ENCODE data around the gene ATP2A3. TPM values are rescaled to one million over a fixed set of nuclear protein-coding genes. Genes with fewer than 3 reads are reported as not detected.
A peak's percentile ranks its signal among the peaks of the same experiment; 100 is the strongest.

The ATP2A3 gene
- total RNA-seq, 1 donor from 2014 or later, result 7.7 TPM

GRCh38 chr17:3946711-3947235 lies 17.5 kb downstream of the ATP2A3 start:
- ATAC-seq, result no peak
- intact Hi-C loops (cut with DNase I), result no loop called here

GRCh38 chr17:3944485-3945388 lies 19.5 kb downstream of the ATP2A3 start:
- DNase-seq (ENCODE audit: missing footprints), result no peak
- intact Hi-C loops (cut with DNase I), result no loop called here
- peak; percentile 93 for ATAC-seq

More at GRCh38 chr17:3946711-3947235, 17.5 kb downstream of the ATP2A3 start:
- no peak for DNase-seq (ENCODE audit: missing footprints)

DNA sequence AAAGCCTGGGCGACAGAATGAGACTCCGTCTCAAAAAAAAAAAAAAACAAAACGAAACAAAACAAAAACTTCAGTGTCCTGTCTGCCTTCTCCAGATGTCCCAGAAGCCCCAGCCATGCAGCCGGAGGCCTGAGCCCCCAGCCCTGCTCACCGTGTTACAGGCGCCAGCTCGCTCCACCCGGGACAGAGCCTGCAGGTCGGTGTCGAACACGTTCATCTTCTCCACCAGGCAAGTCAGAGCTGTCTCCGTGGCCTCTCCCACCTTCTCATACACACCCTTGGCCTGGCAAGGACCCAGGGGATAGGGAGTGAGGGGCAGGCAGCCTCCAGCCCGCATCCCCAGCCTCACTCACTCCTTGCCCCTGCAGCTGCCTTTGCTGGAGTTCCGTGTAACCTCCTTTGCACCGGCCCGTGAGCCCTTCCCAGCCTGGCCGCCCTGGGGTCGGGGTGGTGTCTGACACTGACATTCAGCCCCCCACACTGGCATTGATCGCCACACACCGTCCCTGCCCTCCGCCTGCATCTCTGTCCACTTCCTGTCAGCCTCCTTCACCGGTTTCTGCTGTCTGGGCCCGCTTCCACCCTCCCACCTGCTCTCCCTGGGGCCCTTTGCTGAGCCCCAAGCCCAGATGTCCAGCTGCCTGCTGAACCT lies 20.9 kb downstream of the ATP2A3 start:
- ATAC-seq (no peak), DNase-seq (ENCODE audit: missing footprints) (no peak)
- intact Hi-C loops (cut with DNase I), result no loop called here

DNA sequence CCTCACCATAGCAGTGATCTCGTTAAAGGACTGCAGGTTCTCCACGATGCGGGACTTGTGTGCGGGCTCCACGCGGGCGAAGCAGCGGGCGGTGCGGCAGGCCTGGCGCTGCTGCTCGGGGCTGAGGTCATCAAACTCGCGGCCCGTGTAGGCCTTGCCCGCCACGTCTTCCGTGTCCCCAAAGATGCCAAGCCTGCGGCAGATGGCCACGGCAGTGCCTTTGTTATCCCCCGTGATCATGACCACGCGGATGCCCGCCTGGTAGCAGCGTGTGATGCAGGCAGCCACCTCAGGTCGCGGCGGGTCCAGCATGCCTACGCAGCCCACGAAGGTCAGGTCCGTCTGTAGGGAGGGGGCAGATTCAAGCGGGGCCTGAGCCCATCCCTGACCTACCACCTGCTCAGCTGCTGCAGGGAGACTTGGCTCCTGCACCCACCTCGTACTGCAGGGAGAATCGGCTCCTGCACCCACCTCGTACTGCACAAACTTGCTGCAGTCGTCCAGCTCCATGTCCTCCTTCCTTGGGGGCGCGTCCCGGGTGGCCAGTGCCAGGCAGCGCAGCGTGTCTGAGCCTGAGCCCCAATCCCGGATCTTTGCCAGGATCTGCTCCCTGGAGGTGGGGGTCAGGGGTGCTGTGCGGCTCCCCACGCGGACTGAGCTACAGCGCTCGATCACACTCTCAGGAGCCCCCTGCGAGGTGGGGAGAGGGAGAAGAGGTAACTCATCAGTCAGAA lies 23.1 kb downstream of the ATP2A3 start:
- DNase-seq (ENCODE audit: missing footprints) (no peak), ATAC-seq (no peak)
- intact Hi-C loops (cut with DNase I), result no loop called here

DNA sequence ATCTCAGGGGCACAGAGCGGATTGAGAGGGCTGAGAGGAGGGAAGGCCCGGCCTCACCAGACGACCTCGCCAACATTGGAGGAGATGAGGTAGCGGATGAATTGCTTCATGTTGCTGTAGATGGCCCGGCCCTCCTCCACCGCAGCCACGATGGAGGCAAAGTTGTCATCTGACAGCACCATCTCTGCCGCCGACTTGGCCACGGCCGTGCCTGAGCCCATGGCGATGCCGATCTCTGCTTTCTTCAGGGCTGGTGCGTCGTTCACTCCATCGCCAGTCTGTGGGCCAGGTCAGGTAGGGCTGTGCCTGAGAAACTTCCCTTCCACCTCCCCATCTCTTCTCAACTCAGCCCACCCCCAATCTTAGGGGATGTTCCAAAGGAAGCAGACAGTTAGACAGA lies 26.9 kb downstream of the ATP2A3 start:
- intact Hi-C loops (cut with DNase I), result no loop called here
- no peak for DNase-seq (ENCODE audit: missing footprints)

GRCh38 chr17:3935825-3936355 lies 28.3 kb downstream of the ATP2A3 start:
- DNase-seq (ENCODE audit: missing footprints) (peak; percentile 62), ATAC-seq (no peak)
- intact Hi-C loops (cut with DNase I), result loop anchor here (1.0 kb wide), 1 partner anchor 68 kb away; no protein-coding TSS in a partner anchor

More for the DNA sequence above, 26.9 kb downstream of the ATP2A3 start:
- no peak for ATAC-seq

GRCh38 chr17:3935140-3935542 lies 29.1 kb downstream of the ATP2A3 start:
- intact Hi-C loops (cut with DNase I), result loop anchor here (1.0 kb wide), 1 partner anchor 69 kb away; no protein-coding TSS in a partner anchor
- peak; percentile 71 for DNase-seq (ENCODE audit: missing footprints)

DNA sequence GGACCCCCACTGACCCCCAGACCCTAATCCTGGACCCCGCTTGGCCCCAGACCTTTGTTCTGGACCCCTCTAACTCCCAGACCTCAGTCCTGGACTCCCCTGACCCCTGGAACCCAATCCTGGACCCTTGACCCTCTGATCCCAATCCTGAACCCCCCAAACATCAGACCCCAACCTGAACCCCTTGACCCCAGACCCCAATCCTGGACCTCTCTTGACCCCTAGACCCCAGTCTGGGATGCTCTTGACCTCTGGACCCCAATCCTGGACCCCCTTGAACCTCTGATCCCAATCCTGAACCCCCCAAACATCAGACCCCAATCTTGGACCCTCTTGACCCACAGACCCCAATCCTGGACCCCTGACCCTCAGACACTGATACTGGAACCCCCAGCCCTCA lies 34.5 kb downstream of the ATP2A3 start:
- DNase-seq (ENCODE audit: missing footprints), result no peak
- intact Hi-C loops (cut with DNase I), result no loop called here
- no peak for ATAC-seq

More at GRCh38 chr17:3935140-3935542, 29.1 kb downstream of the ATP2A3 start:
- ATAC-seq, result peak; percentile 88

- no peak for ATAC-seq
- intact Hi-C loops (cut with DNase I), result no loop called here
These were observed 35.1 kb downstream of the ATP2A3 start for GRCh38 chr17:3929181-3929580.

DNA sequence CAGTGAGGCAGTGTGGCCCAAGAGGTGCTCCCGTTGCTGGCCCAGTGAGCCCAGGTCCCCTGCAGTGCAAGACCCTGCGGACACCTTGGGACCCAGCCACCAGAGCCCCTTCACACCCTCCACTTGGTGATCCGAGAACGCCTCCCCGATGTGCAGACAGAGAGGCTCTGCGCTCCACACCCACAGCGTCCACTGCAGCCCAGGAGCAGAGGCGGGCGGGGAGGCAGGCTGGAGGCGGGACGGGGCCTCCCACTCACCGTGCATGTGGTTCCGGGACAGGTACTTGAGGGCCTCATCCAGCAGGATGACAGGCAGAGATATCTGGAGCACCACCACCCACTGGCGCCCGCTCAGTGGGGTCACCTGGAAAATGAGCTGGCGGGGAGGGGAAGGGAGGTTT lies 35.8 kb downstream of the ATP2A3 start:
- DNase-seq (ENCODE audit: missing footprints) (no peak), ATAC-seq (no peak)
- intact Hi-C loops (cut with DNase I), result no loop called here

More at GRCh38 chr17:3929181-3929580, 35.1 kb downstream of the ATP2A3 start:
- DNase-seq (ENCODE audit: missing footprints), result no peak

DNA sequence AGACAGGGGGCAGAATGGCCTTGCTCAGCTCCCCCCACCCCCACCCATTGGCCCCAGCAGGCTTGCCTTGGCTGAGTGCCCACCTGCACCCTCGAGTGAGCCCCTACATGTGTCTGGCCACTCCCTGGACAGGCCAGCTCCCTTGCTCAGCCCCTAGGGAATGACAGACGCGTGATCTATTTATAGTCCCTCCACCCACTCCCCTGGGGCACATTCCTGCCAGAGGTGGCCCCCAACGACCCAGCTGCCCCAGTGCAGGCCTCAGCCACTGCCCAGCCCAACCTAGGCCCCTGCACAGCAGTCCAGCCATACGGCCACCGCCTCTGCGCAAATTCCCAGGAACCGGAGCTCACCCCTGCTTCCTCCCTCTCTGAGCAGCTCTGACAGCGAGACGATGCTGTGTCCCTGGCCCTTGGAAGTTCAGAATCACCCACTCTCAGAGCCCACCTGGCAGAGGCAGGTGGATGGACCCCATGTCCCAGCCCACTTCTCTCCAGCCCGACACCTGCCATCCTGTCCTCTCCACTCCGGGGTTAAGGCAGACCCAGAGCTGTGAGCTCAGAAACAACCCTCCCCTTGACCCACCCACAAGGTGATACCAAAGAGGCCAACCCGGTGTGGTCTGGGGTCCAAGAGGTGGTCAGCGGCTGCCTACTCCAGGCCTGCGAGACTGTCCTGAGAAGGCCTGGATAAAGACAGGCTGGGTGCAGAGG lies 36.5 kb downstream of the ATP2A3 start:
- no peak for DNase-seq (ENCODE audit: missing footprints)
- ATAC-seq, result no peak
- intact Hi-C loops (cut with DNase I), result no loop called here

DNA sequence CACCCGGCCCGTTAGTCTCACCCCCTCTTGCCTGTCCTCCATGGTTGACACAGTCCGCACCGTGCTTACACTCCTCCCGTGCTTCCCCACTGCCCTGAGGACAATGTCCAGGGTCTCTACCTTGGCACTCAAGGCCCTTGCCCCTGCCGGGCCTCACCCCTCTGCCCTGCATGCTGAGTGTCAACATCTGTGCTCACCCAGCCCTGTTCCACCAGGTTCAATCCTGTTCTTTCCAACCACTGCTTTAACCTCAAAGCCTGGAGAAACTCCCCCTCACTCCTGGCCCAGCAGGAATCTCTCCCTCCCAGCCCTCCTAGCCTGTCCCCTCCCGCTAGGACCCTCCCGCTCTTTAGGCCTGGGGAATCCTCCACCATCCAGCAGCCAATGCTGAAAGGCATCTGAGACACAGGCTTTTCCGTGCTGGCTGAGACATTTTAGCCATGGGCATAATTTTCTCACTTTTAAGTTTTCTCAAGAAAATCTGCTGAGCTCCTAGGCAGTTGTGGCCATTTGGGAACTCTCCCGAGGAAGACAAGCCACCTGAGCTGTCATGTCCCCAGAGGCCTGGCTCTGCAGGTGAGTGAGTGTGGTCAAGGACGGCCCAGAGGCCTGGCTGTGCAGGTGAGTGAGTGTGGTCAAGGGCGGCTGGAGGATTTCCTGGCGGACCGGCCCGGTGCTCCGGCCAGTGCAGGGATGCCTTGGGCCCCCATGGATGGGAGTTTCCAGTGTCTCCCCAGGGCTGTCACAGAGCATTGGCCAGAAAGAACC lies 37.2 kb downstream of the ATP2A3 start:
- DNase-seq (ENCODE audit: missing footprints), result no peak
- intact Hi-C loops (cut with DNase I), result no loop called here
- no peak for ATAC-seq

DNA sequence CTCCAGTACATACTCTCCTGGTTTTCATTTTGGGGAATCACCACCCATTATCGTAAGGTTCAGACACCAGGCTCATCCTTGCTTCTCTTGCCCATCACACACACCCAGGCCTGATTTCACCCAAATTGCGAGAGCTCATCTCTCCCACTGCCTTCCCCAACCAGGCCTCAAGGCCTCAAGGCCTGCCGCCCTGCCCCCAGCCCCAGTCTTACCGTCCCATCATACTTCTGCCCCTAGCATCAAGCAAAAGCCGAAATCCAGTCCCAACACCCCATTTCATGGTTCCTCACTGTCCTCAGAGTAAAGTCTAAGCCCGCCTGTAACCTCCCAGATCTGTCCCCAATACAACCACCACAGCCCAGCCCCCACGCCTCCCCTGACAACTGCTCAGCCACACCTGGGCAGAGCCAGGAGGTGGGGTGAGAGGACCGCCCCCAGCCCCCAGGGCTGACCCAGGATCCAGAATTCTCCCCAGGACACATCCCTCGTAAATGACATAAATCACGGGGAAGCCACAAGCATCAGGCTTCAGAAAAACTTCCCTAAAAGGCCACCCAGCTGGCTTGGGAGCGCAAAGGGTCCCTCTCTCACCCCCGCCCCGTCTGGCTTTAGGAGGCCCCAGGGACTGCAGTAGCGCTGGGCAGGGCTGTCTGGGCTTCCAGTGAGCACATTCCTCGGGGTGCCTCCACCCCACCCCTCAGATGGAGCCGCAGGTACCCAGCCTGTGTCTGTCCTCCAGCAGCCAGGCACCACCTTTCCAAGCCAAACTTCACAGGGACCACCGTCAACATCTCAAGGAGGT lies 38.4 kb downstream of the ATP2A3 start:
- ATAC-seq (no peak), DNase-seq (ENCODE audit: missing footprints) (no peak)
- intact Hi-C loops (cut with DNase I), result no loop called here

DNA sequence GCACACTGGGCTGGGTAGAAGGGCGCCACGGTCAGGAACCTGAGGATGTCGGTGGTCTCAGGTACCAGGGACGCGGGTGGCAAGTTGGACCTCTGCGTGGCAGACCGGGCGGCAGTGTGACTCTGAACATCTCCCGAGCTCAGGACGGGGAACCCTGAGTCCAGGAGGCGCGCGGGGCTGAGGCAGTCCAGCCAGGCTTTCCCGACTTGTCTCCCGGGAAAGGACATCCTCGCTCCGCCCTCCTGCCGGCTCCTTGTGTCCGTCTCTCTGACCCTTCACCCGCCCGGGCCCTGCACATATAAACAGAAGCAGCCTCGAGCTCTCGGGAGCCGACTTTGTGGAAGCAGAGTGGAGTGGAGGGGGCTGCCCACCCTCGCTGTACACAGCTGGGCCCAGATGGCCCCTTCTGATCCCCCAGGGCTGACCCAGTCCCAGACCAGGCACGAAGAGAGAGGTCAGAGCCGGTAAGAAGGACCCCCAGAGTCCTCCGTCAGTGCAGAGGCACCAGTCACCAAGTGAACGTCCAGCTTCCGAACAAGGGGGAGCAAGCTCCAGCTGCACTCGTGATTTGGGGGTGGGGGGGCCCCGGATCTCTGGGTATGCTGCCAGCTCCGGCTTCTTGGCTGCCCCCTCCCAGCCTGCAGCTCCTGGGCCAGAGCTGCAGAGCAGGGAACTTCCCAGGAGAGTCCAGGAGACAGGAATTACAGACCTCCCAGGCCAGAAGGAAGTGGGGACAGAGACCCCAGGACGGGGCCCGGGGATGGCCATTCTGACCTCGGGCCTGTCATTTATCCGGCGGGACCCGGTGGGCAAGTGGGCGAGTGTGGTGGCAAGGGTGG lies 39.5 kb downstream of the ATP2A3 start:
- DNase-seq (ENCODE audit: missing footprints), result peak; percentile 71
- intact Hi-C loops (cut with DNase I), result no loop called here
- ATAC-seq, result peak; percentile 30

DNA sequence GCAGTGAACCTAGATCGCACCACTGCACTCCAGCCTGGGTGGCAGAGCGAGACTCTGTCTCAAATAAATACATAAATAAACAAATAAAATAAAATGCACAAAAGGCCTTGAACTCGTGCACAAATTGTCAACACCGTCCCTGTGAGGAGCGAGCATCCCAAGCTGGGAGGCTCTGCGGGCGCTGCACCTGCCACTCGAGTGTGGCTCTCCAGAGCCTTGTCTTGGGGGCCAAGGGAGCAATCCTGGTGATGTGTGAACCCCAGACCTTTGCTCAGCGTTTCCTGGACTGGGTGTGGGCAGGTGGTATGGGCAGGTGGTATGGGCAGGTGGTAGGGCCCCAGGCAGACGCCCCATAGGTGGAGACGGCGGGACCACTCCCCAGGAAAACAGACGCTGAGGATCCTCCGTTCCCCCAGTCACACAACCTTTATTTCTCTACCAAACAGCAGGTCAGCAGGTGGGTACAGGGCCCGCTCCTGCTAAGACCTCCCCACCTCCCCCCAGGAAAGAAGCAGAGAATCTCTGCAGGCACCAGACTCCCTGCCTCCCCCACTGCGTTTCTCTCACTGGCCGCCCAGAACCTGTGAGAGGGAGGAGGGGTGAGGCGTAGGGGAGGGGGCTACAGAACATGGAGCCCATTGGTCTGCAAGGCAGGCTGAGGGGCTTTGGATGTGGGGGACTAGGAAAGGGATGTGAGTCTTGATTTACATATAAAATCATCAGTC lies 40.6 kb downstream of the ATP2A3 start:
- DNase-seq (ENCODE audit: missing footprints) (peak; percentile 32), ATAC-seq (no peak)
- intact Hi-C loops (cut with DNase I), result no loop called here

Measured in Right ventricle myocardium inferior (tissue), 1 donor.